TTC549 (cell line): ENCODE results near the gene CKLF.
"Not testable (repeated sequence)": the region's sequence is repeated elsewhere in the genome, so short reads cannot be mapped to it uniquely, and the experiment has no call there.

ENCODE experiments used
- FAIRE-seq: peaks from 2 replicates; lab custom pipeline; 2012; peaks lifted over from hg19 to GRCh38; lab: Jason Lieb, UNC

Gene CKLF

GRCh38 chr16:66569827-66570405, 17.5 kb downstream of the CKLF start:
- FAIRE-seq: no peak

GRCh38 chr16:66572356-66572755, 20.0 kb downstream of the CKLF start:
- no peak for FAIRE-seq

GRCh38 chr16:66574081-66574480, 21.7 kb downstream of the CKLF start:
- FAIRE-seq: no peak

- no peak for FAIRE-seq
Measured at GRCh38 chr16:66574531-66574930, 22.2 kb downstream of the CKLF start.

- no peak for FAIRE-seq
Measured at GRCh38 chr16:66575060-66575459, 22.7 kb downstream of the CKLF start.

- no peak for FAIRE-seq
Measured at GRCh38 chr16:66576296-66576695, 23.9 kb downstream of the CKLF start.

- no peak for FAIRE-seq
Measured at GRCh38 chr16:66578651-66579531, 26.5 kb downstream of the CKLF start, which contains the start of gene CMTM2. Gene CMTM2, plus strand, starts transcription at chr16:66579463. Its CDS starts 145 bp downstream, at chr16:66579608.

- FAIRE-seq: no peak
Measured at GRCh38 chr16:66580605-66581209, 28.3 kb downstream of the CKLF start.

- no peak for FAIRE-seq
Measured at GRCh38 chr16:66581246-66581952, 29.0 kb downstream of the CKLF start.

GRCh38 chr16:66585481-66586239, 33.3 kb downstream of the CKLF start:
- no peak for FAIRE-seq

- no peak for FAIRE-seq
Measured at GRCh38 chr16:66587881-66588600, 35.7 kb downstream of the CKLF start.

- no peak for FAIRE-seq
Measured at GRCh38 chr16:66588981-66589713, 36.8 kb downstream of the CKLF start.

- FAIRE-seq: no peak
Measured at GRCh38 chr16:66590322-66590721, 37.9 kb downstream of the CKLF start.

GRCh38 chr16:66591018-66591417, 38.6 kb downstream of the CKLF start:
- no peak for FAIRE-seq

- FAIRE-seq: no peak
Measured at GRCh38 chr16:66592241-66592640, 39.9 kb downstream of the CKLF start.

- no peak for FAIRE-seq
Measured at GRCh38 chr16:66592814-66593213, 40.4 kb downstream of the CKLF start.

GRCh38 chr16:66594739-66595138, 42.4 kb downstream of the CKLF start:
- FAIRE-seq: no peak

- not testable (repeated sequence) for FAIRE-seq
Measured at GRCh38 chr16:66596559-66596958, 44.2 kb downstream of the CKLF start.

GRCh38 chr16:66596986-66597848, 44.8 kb downstream of the CKLF start:
- no peak for FAIRE-seq
